Pulmonary artery endothelial cell (primary cell): ENCODE results near the gene ARHGAP11B. TPM values are rescaled to one million over a fixed set of nuclear protein-coding genes. Genes with fewer than 3 reads are reported as not detected.

ENCODE experiments used
- total RNA-seq: library from RNA; depleted of rRNA; stranded (reverse); fragments of >200 nt; gene quantifications from 2 replicates; pipeline ENCODE4 v1.2.3, GENCODE V29; 2014

ARHGAP11B gene

Other genes starting within 250 kb of the ARHGAP11B start
- gene CHRFAM7A, start 232.6 kb upstream of the ARHGAP11B start, total RNA-seq: 3.8 and 8.6 TPM in 2 replicates
- 1.1 and 1.3 TPM in 2 replicates for gene GOLGA8R, start 211.9 kb upstream of the ARHGAP11B start, total RNA-seq
- gene GOLGA8Q, start 74.1 kb upstream of the ARHGAP11B start, total RNA-seq: 0.32 and 0.59 TPM in 2 replicates
- gene GOLGA8H, start 22.1 kb upstream of the ARHGAP11B start, total RNA-seq: 1.2 and 2.0 TPM in 2 replicates